ENCODE data around the gene CSRP1.

- TF ChIP-seq, protein P1, sequence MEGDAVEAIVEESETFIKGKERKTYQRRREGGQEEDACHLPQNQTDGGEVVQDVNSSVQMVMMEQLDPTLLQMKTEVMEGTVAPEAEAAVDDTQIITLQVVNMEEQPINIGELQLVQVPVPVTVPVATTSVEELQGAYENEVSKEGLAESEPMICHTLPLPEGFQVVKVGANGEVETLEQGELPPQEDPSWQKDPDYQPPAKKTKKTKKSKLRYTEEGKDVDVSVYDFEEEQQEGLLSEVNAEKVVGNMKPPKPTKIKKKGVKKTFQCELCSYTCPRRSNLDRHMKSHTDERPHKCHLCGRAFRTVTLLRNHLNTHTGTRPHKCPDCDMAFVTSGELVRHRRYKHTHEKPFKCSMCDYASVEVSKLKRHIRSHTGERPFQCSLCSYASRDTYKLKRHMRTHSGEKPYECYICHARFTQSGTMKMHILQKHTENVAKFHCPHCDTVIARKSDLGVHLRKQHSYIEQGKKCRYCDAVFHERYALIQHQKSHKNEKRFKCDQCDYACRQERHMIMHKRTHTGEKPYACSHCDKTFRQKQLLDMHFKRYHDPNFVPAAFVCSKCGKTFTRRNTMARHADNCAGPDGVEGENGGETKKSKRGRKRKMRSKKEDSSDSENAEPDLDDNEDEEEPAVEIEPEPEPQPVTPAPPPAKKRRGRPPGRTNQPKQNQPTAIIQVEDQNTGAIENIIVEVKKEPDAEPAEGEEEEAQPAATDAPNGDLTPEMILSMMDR (IDR thresholded peaks at IDR 0.05; ENCODE audit: poor library complexity, severe bottlenecking) = no peak
- no peak for TF ChIP-seq POLR2AphosphoS5 (IDR thresholded peaks at IDR 0.05)
- TF ChIP-seq EZH2 (IDR thresholded peaks at IDR 0.05; ENCODE audit: borderline replicate concordance, insufficient read depth, low read length, poor library complexity, severe bottlenecking) = no peak
- no peak for TF ChIP-seq EP300 (conservative IDR thresholded peaks at IDR 0.05; ENCODE audit: poor library complexity, severe bottlenecking)
- no peak for TF ChIP-seq SMC3 (conservative IDR thresholded peaks at IDR 0.05; ENCODE audit: poor library complexity)
Measured at GRCh38 chr1:201488830-201489589, 17.9 kb downstream of the CSRP1 start.
